Measurements from ENCODE around the gene LRRFIP1. TPM values are rescaled to one million over a fixed set of nuclear protein-coding genes. Genes with fewer than 3 reads are reported as not detected.
"Not testable (repeated sequence)": the region's sequence is repeated elsewhere in the genome, so short reads cannot be mapped to it uniquely, and the experiment has no call there.

Gene LRRFIP1
- total RNA-seq, 1 donor from 2014 or later, result 84.8 TPM

GRCh38 chr2:237745250-237745613 lies 117.8 kb downstream of the LRRFIP1 start:
- intact Hi-C loops (cut with DNase I), result no loop called here
- no peak for ATAC-seq
- DNase-seq (ENCODE audit: low spot score), result no peak

GRCh38 chr2:237746302-237747080 lies 119.1 kb downstream of the LRRFIP1 start:
- intact Hi-C loops (cut with DNase I), result no loop called here
- ATAC-seq, result no peak
- DNase-seq (ENCODE audit: low spot score), result no peak

GRCh38 chr2:237747189-237747588 lies 119.8 kb downstream of the LRRFIP1 start:
- ATAC-seq (no peak), DNase-seq (ENCODE audit: low spot score) (no peak)
- intact Hi-C loops (cut with DNase I), result no loop called here

- intact Hi-C loops (cut with DNase I), result no loop called here
Observed at GRCh38 chr2:237749002-237749401, 121.6 kb downstream of the LRRFIP1 start.

GRCh38 chr2:237749961-237750360 lies 122.6 kb downstream of the LRRFIP1 start:
- DNase-seq (ENCODE audit: low spot score) (no peak), ATAC-seq (no peak)
- intact Hi-C loops (cut with DNase I), result no loop called here

More at GRCh38 chr2:237749002-237749401, 121.6 kb downstream of the LRRFIP1 start:
- DNase-seq (ENCODE audit: low spot score) (no peak), ATAC-seq (no peak)

GRCh38 chr2:237750441-237750840 lies 123.1 kb downstream of the LRRFIP1 start:
- intact Hi-C loops (cut with DNase I); DNase-seq (ENCODE audit: low spot score); ATAC-seq: not testable (repeated sequence)

- intact Hi-C loops (cut with DNase I), result no loop called here
- ATAC-seq, result no peak
- DNase-seq (ENCODE audit: low spot score), result no peak
Observed at GRCh38 chr2:237752761-237753165, 125.4 kb downstream of the LRRFIP1 start.

GRCh38 chr2:237754182-237754581 lies 126.8 kb downstream of the LRRFIP1 start:
- ATAC-seq (no peak), DNase-seq (ENCODE audit: low spot score) (no peak)
- intact Hi-C loops (cut with DNase I), result no loop called here

- intact Hi-C loops (cut with DNase I), result no loop called here
- no peak for DNase-seq (ENCODE audit: low spot score)
- no peak for ATAC-seq
Observed at GRCh38 chr2:237754626-237755248, 127.3 kb downstream of the LRRFIP1 start.

- no peak for ATAC-seq
- intact Hi-C loops (cut with DNase I), result no loop called here
Observed at GRCh38 chr2:237757616-237758015, 130.2 kb downstream of the LRRFIP1 start.

GRCh38 chr2:237758185-237758584 lies 130.8 kb downstream of the LRRFIP1 start:
- intact Hi-C loops (cut with DNase I), result no loop called here
- ATAC-seq, result no peak
- no peak for DNase-seq (ENCODE audit: low spot score)

More at GRCh38 chr2:237757616-237758015, 130.2 kb downstream of the LRRFIP1 start:
- no peak for DNase-seq (ENCODE audit: low spot score)

- no peak for DNase-seq (ENCODE audit: low spot score)
- intact Hi-C loops (cut with DNase I), result no loop called here
- no peak for ATAC-seq
Observed at GRCh38 chr2:237759176-237759575, 131.8 kb downstream of the LRRFIP1 start.

GRCh38 chr2:237760506-237761502 lies 133.4 kb downstream of the LRRFIP1 start:
- intact Hi-C loops (cut with DNase I), result no loop called here
- DNase-seq (ENCODE audit: low spot score), result no peak

GRCh38 chr2:237762291-237763182 lies 135.2 kb downstream of the LRRFIP1 start:
- ATAC-seq; intact Hi-C loops (cut with DNase I); DNase-seq (ENCODE audit: low spot score): not testable (repeated sequence)

More at GRCh38 chr2:237760506-237761502, 133.4 kb downstream of the LRRFIP1 start:
- no peak for ATAC-seq

GRCh38 chr2:237763812-237764211 lies 136.4 kb downstream of the LRRFIP1 start:
- ATAC-seq, result no peak
- no peak for DNase-seq (ENCODE audit: low spot score)
- intact Hi-C loops (cut with DNase I), result no loop called here

- DNase-seq (ENCODE audit: low spot score); ATAC-seq; intact Hi-C loops (cut with DNase I): not testable (repeated sequence)
Observed at GRCh38 chr2:237765122-237765521, 137.7 kb downstream of the LRRFIP1 start.

GRCh38 chr2:237765875-237766274 lies 138.5 kb downstream of the LRRFIP1 start:
- ATAC-seq (no peak), DNase-seq (ENCODE audit: low spot score) (no peak)
- intact Hi-C loops (cut with DNase I), result no loop called here

GRCh38 chr2:237766340-237766739 lies 139.0 kb downstream of the LRRFIP1 start:
- intact Hi-C loops (cut with DNase I), result no loop called here
- no peak for DNase-seq (ENCODE audit: low spot score)
- no peak for ATAC-seq

Data from sciatic nerve (tissue), 2 donors.